ENCODE data around the gene SLC35B3.
"Not testable (repeated sequence)": the region's sequence is repeated elsewhere in the genome, so short reads cannot be mapped to it uniquely, and the experiment has no call there.

The SLC35B3 gene

DNA sequence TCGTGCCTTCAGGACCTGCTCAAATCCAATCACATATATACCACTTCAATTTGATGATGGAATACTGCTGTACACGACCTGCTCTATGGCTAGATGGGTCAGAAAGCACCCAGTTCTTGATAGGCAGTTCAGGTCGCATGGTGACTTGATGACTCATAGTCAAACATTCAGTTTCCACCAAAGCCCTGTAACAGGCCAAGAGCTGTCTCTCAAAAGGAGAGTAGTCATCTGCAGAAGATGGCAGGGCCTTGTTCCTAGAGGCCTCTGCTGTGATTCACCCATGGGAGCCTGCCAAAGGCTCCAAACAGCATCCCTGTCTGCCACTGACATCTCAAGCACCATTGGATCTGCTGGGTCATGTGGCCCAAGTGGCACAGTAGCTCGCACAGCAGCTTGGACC lies 29.4 kb downstream of the SLC35B3 start:
- DNase-seq = not testable (repeated sequence)

DNA sequence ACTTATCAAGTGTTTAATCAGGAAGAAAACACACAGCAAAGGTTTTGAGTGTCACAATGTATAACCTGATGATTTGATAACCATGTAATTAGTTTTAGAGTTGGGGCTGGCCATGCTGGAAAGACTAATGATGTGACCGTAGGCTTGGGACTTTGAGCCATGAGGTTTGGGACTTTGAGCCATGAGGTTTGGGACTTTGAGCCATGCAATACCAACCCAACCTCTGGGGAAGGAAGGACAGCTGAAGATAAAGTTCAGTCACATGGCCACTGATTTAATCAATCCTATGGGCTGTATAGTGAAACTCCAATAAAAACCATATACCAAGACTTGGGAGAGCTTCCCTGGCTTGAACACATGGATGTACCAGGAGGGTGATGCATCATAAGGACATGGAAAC lies 32.8 kb downstream of the SLC35B3 start:
- no peak for DNase-seq

DNA sequence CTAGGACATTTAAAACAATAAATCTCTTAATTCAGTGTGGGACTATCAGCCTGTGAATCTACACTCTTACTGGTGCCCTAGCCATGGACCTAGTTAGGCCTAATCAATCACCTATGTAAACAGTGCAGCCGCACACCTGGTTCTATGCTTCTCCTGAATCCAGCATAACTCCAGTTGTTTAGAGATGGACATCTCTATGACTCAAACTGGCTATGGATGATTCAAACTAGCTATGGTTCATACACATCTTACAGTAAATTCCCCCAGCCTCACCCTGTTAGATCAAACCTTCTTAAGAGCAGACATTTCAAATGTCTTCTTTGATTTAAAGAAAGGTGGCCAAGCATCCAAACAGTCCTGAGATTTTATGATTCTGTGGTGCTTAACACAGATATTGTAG lies 34.7 kb downstream of the SLC35B3 start:
- no peak for DNase-seq

DNA sequence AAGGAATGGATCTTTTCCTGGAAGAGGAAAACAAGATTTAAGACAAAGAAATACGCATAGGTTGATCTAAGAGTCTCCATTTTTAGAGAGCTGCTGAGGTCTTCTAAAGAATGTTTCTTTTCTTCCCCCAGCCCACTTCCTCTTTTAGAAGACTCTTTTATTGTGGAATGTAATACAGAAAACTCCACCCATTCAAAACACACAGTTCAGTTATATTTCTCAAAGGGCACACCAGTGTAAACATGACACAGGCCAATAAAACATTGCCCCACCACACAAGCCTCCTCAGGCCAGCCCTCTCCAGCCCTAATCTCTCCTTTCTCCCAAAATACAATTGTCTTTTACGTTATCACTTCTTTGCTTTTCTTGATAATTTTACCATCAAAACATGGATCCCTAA lies 42.8 kb downstream of the SLC35B3 start:
- no peak for DNase-seq

DNA sequence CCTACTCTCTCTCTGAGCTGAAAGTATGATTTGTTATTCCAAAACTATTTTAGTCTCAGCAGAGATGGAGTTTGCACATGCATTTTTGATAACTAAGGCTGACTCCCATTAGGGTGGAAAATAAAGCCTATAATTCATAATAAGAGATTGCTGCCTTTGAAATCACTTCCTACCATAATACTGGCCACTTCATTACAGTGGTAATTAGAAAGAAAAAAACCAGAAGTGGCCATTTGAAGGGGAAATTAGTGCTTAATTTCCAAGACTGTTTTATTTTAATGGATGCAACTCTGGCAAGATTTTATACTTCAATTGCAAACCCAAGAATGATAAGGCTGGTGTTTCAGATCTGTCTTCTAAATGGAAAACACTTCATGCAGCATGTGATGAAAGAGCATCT lies 43.4 kb downstream of the SLC35B3 start:
- no peak for DNase-seq

DNA sequence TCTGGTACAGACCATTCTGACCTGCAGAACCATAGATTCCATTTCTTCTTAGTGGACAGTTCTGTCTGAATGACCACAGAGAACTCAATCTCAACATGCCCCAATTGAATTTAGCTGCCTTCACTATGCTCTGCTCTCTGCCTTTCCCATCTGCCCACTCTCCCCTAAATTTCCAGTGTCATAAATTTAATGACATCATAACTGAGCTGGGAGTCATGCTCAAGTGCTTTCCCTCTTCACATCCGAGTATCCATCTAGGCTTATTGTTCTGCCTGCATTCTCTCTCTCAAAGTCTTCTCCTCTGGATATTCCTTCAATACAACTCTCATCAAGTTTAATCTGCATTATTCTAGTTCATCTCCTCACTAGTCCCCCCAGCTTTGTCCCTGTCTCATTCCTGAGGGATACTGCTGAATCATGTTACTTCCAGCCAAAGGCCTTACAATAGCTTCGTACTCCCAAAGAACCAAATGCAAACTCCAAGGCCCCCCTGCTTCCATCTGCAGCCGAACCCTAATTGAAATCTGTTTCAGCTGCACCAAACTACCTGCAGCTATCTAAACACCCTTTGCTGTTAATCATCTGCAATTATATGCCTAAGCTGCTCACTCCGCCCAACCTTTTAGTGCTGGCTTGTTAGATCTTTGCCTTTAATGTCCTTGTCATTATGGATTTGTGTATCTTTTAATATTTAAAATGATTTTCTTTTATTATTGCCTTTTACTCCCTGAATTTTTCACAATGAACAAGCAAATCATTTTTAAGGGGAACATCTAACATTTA lies 46.1 kb downstream of the SLC35B3 start:
- no peak for DNase-seq

DNA sequence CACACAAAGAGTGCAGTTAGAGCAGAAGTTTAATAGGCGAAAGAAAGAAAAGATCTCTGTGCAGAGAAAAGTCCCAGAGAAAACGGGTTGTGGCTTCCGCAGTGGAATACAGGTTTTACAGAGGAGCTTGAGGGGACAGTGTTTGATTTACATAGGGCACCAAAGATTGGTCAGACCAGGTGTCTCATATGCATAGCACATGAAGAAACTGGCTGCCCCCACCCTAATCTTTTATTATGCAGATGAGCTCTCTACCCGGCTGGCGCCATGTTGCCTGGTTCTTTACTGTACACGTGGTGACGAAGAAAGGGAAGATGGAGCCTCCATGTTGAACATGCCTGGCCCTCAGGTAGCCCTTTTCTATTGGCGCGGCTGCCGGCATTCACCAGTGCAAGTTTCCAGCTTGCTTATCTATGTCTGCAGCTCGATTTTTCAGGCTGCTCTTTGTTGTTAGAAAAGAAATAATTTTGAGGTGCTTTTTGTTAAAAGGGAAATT lies 47.4 kb downstream of the SLC35B3 start:
- DNase-seq = no peak

DNA sequence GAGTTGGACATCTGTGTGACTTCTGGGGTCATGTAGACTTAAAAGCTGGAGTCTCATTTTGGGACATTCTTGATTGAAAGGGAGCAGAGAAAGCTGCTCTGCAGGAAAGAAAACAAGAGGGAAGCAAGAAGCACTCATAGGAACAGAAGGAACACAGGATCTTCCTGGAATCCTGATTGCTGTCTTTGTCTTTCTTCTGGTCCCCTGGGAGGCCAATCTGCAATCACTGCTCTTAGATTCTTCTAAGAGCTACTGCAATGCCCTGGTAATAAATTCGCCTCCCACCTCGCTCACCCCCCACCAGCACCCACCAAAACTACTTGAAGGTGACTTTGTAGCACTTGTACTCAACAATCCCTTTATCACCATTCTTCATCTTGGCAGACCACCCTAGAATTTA lies 51.8 kb downstream of the SLC35B3 start:
- DNase-seq = no peak

DNA sequence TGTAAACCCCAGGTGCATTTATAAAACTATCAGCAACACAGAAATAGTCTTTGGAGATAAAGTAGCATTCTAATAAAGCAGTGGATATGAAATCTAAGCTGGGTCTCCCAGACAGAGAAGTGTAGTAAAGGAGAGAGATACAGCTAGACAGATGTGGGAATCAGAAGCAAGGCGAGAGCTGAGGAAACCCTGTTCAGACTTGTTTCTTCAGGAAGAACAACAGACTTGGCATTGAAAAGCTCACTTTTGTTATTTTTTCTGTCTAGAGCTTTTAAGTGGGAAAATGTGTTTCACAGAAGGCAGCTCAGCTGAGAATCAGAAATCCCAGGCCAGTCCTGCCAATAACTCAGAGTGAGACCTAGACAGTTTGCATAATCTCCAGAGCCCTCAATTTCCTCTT lies 52.9 kb downstream of the SLC35B3 start:
- no peak for DNase-seq

DNA sequence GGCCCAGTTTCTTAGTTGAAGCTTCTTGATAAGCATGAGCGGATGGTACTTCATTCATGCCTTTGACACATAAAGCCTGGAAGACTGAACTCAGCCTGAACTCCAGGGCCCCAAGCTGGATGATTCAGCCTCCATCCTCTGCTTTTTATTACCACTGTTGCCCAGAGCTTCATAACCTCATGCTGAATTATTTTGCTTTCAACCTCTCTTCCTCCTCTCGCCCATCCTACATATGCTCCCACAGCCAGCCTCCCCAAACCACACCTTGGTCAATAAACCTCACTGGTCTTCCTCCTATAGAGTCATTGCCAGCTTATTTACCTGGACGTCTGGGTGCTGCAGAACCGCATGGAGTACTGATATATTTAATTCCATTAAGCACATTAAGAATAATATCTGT lies 59.4 kb downstream of the SLC35B3 start:
- no peak for DNase-seq

All from T-helper 9 cell (primary cell).